AG09309 (cell line): ENCODE measurements around the gene SH3BP2.

Experiments
- DNase-seq: peaks from one replicate; pipeline ENCODE4 v3.0.0-alpha.2; 2010; ENCODE audit warnings: low read depth
- H3K4me3 ChIP-seq: 2 replicates; pipeline ENCODE4 v1.5.1; 2011; ENCODE audit warnings: mild to moderate bottlenecking, low read depth, low read length, moderate library complexity; ENCODE audit not compliant: control insufficient read depth
- TF ChIP-seq, protein P1 (sequence below): IDR thresholded peaks from 2 replicates; pipeline ENCODE4 v1.5.1; 2011; ENCODE audit warnings: mild to moderate bottlenecking, low read depth, low read length, inconsistent platforms; ENCODE audit not compliant: insufficient read depth, control insufficient read depth; ENCODE audit errors: missing control alignments

Gene SH3BP2

DNA sequence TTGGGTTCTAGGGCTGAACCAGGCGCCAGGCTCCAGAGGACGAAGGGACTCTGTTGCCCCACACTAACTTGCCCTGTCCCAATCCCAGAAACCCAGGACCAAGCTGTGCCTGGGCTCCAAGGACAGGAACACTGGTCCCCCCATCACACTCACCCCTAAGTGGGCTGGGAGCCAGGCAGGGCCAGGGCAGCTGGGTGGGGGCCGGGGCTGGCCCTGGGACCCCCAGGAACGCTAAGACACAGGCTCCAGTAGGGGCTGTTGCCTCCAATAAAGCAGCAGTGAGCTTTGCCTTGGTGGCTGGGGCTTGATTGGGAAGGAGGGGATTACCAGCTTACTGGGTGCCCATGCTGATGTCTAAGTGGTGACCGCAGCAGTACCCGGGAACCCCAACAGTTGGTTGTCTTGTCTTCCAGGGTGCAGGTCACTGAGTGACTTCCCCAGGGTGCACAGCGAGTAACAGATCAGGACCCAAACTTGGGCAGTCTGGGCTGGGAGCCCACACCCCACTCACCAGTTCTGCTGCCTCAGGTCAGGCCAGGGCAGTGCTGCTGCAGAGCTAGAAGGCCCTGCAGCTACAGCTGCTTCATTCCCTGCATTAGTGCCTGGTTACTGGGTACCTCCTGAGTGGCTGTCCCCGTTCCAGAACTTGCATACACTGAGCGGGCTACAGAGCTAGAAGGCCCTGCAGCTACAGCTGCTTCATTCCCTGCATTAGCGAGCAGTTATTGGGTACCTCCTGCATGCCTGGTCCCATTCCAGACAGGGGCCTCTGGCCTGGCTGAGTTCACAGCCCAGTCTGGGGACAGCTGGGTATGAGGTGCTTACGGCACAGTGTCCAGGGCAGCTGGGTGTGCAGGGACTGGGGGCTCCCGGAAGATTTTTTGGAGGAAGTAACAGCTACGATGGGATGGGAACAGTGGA is 41.4 kb downstream of the SH3BP2 start:
- H3K4me3 ChIP-seq: no peak overlapping the region
- TF ChIP-seq, protein P1, sequence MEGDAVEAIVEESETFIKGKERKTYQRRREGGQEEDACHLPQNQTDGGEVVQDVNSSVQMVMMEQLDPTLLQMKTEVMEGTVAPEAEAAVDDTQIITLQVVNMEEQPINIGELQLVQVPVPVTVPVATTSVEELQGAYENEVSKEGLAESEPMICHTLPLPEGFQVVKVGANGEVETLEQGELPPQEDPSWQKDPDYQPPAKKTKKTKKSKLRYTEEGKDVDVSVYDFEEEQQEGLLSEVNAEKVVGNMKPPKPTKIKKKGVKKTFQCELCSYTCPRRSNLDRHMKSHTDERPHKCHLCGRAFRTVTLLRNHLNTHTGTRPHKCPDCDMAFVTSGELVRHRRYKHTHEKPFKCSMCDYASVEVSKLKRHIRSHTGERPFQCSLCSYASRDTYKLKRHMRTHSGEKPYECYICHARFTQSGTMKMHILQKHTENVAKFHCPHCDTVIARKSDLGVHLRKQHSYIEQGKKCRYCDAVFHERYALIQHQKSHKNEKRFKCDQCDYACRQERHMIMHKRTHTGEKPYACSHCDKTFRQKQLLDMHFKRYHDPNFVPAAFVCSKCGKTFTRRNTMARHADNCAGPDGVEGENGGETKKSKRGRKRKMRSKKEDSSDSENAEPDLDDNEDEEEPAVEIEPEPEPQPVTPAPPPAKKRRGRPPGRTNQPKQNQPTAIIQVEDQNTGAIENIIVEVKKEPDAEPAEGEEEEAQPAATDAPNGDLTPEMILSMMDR: no peak
- DNase-seq: no peak

DNA sequence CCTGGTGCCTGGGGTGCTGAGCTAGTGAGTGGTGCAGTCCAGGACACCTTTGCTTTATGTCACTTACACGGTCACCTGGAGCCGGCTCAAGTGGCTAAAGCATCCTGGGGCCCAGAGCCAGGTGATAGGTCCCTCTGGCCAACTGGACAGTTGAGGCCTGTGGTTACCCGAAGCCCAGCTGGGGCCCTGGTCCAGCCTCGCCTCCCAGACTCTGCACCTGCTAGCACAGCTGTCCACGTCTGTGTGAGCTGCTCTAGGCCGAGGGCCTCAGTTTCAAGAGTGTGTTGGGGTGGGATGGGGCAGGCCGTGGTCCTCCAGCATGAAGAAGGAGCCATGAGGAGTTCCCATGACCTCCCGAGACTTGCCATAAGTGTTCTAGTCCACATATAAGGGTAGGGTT is 43.1 kb downstream of the SH3BP2 start:
- TF ChIP-seq, protein P1: no peak
- DNase-seq: no peak
- H3K4me3 ChIP-seq: no peak overlapping the region

DNA sequence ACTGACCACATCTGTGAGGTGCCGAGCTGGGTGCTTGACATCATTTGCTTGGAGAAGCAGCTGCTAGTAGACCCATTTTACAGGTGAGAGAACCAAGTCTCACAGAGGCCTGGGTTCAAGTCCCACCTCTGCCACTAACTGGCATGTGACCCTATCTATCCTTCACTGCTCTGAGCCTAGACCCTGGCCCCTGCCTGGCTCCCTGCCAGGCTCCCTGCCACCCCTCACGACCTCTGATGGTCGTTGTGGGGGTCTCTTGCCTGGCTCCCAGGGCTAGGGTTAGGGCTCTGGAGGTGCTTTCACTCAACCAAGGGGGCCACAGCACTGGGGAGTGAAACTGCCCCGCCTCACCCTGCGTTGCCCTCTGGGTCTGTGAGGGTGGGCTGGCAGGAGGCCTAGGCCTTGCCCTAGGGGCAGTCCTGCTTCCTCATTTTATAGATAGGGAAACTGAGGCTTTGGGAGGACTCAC is 43.5 kb downstream of the SH3BP2 start:
- TF ChIP-seq, protein P1: no peak
- DNase-seq: no peak

DNA sequence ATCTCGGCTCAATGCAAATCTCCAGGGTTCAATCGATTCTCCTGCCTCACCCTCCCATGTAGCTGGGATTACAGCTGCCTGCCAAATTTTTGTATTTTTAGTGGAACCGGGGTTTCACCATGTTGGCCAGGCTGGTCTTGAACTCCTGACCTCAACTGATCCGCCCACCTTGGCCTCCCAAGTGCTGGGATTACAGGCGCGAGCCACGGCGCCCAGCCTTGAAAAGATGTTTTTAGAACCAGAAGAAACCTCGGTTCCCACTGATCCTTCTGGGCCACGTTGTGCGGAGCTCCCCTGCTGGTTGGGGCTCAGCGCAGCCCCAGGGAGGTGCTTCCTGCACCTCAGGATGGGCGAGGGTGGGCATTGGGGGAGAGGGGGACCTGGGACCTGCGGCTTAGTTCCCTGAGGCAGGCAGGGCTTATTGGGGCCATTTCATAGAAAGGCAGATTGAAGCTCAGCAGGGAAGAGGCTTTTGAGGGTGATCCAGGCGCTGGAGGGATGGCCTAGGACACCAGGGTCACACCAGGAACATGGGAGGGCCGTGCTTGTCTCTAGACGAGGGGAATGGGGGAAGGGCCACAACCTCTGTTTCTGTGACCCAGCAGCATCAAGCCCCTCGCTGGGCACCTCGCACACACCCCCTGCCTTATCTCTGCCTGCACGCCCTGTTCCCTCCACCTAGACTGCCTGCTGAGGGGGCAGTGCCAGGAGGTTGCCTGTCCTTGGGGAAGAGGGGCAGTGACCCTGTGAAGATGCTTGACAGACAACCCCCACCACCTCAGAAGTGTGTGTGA is 44.4 kb downstream of the SH3BP2 start:
- DNase-seq: no peak
- no peak overlapping the region for H3K4me3 ChIP-seq
- TF ChIP-seq, protein P1: no peak

More for the DNA sequence above, 43.5 kb downstream of the SH3BP2 start:
- no peak overlapping the region for H3K4me3 ChIP-seq

DNA sequence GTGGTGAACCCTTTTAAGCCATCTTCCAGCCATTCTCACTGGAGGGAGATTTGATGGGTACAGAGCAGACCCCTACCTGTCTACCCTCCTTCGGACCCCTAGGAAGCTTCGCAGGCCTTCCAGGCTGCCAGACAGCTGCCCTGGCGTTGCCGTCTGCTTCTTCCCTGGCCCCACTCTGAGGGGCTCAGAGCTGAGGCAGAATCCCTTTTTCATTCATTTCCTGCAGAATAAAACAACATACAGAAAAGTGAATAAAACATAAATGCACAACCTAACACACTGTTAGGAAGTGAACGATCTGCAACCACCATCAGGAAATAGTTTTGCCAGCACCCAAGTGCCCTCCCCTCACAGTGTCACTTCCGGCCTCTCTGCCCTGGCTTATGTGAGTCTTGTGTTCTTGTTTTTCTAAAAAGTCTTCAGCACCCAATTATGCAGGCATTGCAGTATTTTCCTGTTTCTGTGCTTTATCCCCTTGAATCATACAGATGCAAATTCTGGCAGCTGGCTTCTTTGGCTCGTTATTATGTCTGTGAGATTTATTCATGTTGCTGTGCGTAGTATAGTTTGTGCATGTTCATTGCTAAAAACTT is 45.1 kb downstream of the SH3BP2 start:
- DNase-seq: no peak
- TF ChIP-seq, protein P1: no peak
- H3K4me3 ChIP-seq: no peak overlapping the region

DNA sequence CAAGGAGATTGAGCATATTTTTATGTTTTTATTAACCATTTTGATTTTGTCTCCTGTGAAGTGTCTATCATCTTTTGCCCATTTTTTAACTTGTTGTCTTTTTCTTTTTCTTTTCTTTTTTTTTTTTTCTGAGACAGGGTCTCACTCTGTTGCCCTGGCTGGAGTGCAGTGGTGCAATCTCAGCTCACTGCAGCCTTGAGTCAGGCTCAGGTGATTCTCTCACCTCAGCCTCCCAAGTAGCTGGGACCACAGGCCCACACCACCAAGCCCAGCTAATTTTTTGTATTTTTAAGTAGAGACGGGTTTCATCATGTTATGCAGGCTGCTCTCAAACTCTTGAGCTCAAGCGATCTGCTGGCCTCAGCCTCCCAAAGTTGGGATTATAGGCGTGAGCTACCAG is 46.2 kb downstream of the SH3BP2 start:
- no peak for DNase-seq
- TF ChIP-seq, protein P1: no peak
- H3K4me3 ChIP-seq: no peak overlapping the region
